Breast epithelium (tissue), 4 donors: ENCODE results near the gene COBLL1. TPM values are rescaled to one million over a fixed set of nuclear protein-coding genes. Genes with fewer than 3 reads are reported as not detected.
"Not testable (repeated sequence)": the region's sequence is repeated elsewhere in the genome, so short reads cannot be mapped to it uniquely, and the experiment has no call there.

Experiments
- DNase-seq, 2 donors: peaks; one replicate each; pipeline ENCODE4 v3.0.0-alpha.2; 2019; ENCODE audit warnings: low spot score in 2 of 2
- H3K27ac ChIP-seq, 2 donors: fragments of 200-600 bp; sonication (generic) in 1 of 2; one replicate each; pipeline ENCODE4 v1.5.1; 2016 to 2019; ENCODE audit warnings: mild to moderate bottlenecking in 1 of 2
- H3K27me3 ChIP-seq, 2 donors: fragments of 200-600 bp; sonication (generic) in 1 of 2; one replicate each; pipeline versions ENCODE4 v1.5.1 to v1.6.0; 2017 to 2019; ENCODE audit warnings: control low read depth in 1 of 2, mild to moderate bottlenecking in 1 of 2
- H3K36me3 ChIP-seq: fragments of 200-600 bp; one replicate; pipeline ENCODE4 v1.5.1; 2019
- H3K4me1 ChIP-seq, 2 donors: fragments of 200-600 bp; sonication (generic); one replicate each; pipeline ENCODE4 v1.5.1; 2016 to 2019; ENCODE audit warnings: control low read depth in 1 of 2
- H3K4me3 ChIP-seq, 3 donors: fragments of 200-600 bp; sonication (generic); 1 replicate in 2 of 3; 2 replicates in 1 of 3; pipeline ENCODE4 v1.5.1; 2016 to 2019; ENCODE audit warnings: mild to moderate bottlenecking in 3 of 3, moderate library complexity in 2 of 3
- H3K9me3 ChIP-seq, 2 donors: fragments of 200-600 bp; sonication (generic) in 1 of 2; one replicate each; pipeline ENCODE4 v1.5.1; 2016 to 2019; ENCODE audit warnings: control low read depth in 1 of 2
- POLR2A ChIP-seq: fragments of 450-650 bp; IDR thresholded peaks from one replicate; pipeline ENCODE4 v1.6.1; 2016; ENCODE audit warnings: antibody characterized with exemption, mild to moderate bottlenecking, moderate library complexity
- POLR2AphosphoS5 ChIP-seq, 3 donors: sonication (generic); formaldehyde crosslinking; IDR thresholded peaks; one replicate each; pipeline ENCODE4 v1.6.1; 2017; ENCODE audit warnings: antibody characterized with exemption in 3 of 3
- intact Hi-C: fragments of 100-400 bp; cut with DNase I; formaldehyde crosslinking; loops from one replicate; pipeline ENCODE4 v1.15.1; 2023; ENCODE audit warnings: low total_unique reads
- total RNA-seq, 3 donors: library from RNA; depleted of rRNA; stranded (reverse); fragments of >200 nt; gene quantifications; one replicate each; pipeline ENCODE4 v1.1.0, GENCODE V29; 2016
- TF ChIP-seq, protein P1 (sequence below), 3 donors: fragments of 450-650 bp; IDR thresholded peaks; one replicate each; pipeline ENCODE4 v1.5.1; 2016 to 2017; ENCODE audit warnings: antibody characterized with exemption in 3 of 3, mild to moderate bottlenecking in 3 of 3, moderate library complexity in 3 of 3

Gene COBLL1
- total RNA-seq, 3 donors from 2014 or later = 43.6 to 92.8 (median 75.8) TPM

DNA sequence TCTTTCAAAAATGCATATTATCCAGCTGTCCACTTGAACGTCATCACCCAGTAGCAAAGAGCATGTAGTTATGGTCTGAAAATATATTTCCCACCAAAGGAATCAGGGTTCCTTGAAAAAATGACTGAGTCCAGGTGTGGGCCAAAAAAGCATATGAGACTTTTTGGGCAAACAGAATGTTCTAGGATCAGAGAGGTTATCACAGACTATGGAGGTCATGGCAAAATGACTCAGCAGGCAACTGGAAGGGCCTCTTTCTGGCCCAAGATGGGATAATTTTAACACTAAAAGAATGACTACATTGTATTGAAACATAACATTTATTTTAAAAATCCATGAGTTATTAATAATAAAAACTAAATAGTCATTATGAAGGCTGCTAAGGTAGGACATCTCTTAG is 77.1 kb downstream of the COBLL1 start:
- no peak for DNase-seq
- Histone ChIP-seq H3K4me1 (no peaks in the 10 kb centered on the region), H3K9me3 (no peaks in the 10 kb centered on the region), H3K27ac (no peak overlapping the region), H3K4me3 (no peak overlapping the region), H3K36me3 (no peaks in the 10 kb centered on the region), H3K27me3 (no peaks in the 10 kb centered on the region)
- no peak for TF ChIP-seq POLR2A
- TF ChIP-seq, protein P1, sequence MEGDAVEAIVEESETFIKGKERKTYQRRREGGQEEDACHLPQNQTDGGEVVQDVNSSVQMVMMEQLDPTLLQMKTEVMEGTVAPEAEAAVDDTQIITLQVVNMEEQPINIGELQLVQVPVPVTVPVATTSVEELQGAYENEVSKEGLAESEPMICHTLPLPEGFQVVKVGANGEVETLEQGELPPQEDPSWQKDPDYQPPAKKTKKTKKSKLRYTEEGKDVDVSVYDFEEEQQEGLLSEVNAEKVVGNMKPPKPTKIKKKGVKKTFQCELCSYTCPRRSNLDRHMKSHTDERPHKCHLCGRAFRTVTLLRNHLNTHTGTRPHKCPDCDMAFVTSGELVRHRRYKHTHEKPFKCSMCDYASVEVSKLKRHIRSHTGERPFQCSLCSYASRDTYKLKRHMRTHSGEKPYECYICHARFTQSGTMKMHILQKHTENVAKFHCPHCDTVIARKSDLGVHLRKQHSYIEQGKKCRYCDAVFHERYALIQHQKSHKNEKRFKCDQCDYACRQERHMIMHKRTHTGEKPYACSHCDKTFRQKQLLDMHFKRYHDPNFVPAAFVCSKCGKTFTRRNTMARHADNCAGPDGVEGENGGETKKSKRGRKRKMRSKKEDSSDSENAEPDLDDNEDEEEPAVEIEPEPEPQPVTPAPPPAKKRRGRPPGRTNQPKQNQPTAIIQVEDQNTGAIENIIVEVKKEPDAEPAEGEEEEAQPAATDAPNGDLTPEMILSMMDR (IDR thresholded peaks at IDR 0.05) = no peak
- no peak for TF ChIP-seq POLR2AphosphoS5 (IDR thresholded peaks at IDR 0.05)
- intact Hi-C loops = no loop called here

DNA sequence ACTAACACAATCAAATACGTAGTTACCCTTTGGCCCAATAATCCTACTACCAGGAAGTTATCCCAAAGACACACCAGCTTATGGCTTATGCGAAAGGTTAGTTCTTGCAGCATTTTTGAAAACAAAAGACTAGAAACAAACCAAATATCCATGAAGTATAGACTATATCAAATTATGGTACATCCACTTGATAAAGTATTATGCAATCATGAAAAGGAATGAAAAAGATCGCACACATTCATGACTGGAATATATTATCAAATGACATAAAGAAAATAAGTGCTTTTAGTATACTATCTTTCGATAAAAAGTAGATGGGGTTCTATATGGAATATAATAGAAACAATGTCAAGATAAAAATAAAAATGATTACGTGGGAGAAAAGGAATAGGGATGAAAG is 78.2 kb downstream of the COBLL1 start:
- TF ChIP-seq POLR2AphosphoS5 (IDR thresholded peaks at IDR 0.05) (no peak), POLR2A (no peak)
- TF ChIP-seq, protein P1 (IDR thresholded peaks at IDR 0.05) = no peak

DNA sequence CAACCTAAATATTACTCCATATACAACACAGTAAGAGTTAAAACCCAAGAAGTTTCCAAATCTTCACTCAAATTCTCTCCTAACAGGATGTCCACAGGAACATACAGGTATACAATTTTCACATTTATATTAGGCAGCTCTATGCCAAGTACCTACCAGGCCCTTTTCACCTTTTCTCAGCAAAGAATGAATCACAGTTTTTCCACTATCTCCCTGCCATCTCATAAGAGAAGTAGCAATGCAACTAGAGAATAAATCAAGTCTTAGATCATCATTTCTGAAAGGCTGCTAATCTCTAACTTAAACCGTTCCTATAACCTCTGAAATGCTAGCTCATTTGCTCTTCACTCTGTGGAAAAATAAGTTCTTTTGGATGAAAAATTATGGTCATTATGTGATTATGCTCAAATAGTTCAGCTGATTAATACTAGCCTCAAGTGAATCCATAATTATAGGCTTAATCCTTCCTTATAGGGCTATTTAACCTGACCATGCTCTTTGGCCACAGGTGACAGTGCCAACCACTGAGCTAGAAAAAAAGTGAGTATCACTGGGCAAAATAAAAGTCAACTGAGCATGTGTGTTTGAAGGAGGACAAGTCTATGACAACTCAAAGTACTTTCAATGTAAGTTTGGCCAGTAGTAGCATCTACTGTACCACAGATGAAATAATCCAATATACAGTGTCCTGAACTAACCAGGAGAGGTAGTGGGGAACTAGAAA is 79.7 kb downstream of the COBLL1 start:
- Histone ChIP-seq H3K36me3 (no peaks in the 10 kb centered on the region), H3K4me3 (no peak overlapping the region), H3K27me3 (no peaks in the 10 kb centered on the region), H3K4me1 (no peaks in the 10 kb centered on the region), H3K9me3 (no peaks in the 10 kb centered on the region), H3K27ac (no peak overlapping the region)
- intact Hi-C loops = no loop called here
- TF ChIP-seq POLR2AphosphoS5 (IDR thresholded peaks at IDR 0.05) (no peak), POLR2A (no peak)
- TF ChIP-seq, protein P1 (IDR thresholded peaks at IDR 0.05) = no peak
- DNase-seq = no peak

More for the DNA sequence above, 78.2 kb downstream of the COBLL1 start:
- Histone ChIP-seq H3K27ac (no peak overlapping the region), H3K4me1 (no peaks in the 10 kb centered on the region), H3K36me3 (no peaks in the 10 kb centered on the region), H3K27me3 (no peaks in the 10 kb centered on the region), H3K9me3 (no peaks in the 10 kb centered on the region), H3K4me3 (no peak overlapping the region)
- intact Hi-C loops = no loop called here
- no peak for DNase-seq

DNA sequence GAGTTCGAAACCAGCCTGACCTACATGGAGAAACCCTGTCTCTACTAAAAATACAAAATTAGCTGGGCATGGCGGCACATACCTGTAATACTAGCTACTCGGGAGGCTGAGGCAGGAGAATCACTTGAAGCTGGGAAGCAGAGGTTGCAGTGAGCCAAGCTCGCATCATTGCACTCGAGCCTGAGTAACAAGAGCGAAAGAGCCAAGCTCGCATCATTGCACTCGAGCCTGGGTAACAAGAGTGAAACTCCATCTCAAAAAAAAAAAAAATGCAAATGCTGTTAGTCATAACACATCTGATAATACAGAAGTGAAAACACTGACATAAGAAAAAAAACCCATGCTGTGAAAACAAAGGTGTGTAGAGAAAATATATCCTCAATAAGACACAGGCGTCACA is 80.4 kb downstream of the COBLL1 start:
- H3K27ac ChIP-seq, DNase-seq, H3K4me1 ChIP-seq, H3K36me3 ChIP-seq, H3K9me3 ChIP-seq, H3K4me3 ChIP-seq, intact Hi-C loops, H3K27me3 ChIP-seq: not testable (repeated sequence)

DNA sequence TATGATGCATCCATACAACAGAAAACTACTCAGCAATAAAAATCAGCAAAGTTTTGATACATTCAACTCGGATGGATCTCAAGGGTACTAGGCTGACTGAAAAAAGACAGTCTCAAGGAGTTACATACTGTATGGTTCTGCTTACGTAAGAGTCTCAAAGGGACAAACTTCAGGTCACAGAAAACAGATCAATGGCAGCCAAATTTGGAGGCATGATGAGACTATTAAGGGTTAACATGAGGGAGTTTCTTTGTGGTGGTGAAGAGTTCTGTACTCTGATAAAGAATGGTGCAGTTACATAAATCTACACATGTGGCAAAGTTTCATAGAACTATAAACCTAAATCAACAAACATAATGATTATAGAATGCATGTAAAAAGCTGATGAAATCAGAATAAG is 81.4 kb downstream of the COBLL1 start:
- Histone ChIP-seq H3K27ac (no peak overlapping the region), H3K4me3 (no peak overlapping the region), H3K9me3 (no peaks in the 10 kb centered on the region), H3K4me1 (no peaks in the 10 kb centered on the region), H3K27me3 (no peaks in the 10 kb centered on the region), H3K36me3 (no peaks in the 10 kb centered on the region)
- intact Hi-C loops = no loop called here
- DNase-seq = no peak
- no peak for TF ChIP-seq POLR2AphosphoS5 (IDR thresholded peaks at IDR 0.05)
- TF ChIP-seq POLR2A = no peak
- TF ChIP-seq, protein P1 (IDR thresholded peaks at IDR 0.05) = no peak
